ENCODE measurements around the gene NTN5.

DNA sequence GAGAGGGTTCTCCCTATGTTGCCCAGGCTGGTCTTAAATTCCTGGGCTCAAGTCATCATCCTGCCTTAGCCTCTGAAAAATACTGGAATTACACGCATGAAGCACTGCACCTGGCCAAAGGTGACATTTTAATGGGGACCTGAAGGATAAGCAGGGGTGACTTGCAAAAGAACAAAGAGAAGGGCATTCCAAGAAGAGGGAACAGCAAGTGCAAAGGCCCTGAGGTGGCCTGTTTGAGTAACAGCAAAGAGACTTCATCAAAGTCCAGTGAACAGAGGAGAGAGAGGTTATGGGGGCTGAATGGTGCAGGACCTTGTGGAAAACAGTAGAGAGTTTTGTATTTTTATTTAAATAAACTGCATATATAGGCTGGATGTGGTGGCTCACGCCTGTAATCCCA is 31.0 kb downstream of the NTN5 start:
- TF ChIP-seq, protein P1, sequence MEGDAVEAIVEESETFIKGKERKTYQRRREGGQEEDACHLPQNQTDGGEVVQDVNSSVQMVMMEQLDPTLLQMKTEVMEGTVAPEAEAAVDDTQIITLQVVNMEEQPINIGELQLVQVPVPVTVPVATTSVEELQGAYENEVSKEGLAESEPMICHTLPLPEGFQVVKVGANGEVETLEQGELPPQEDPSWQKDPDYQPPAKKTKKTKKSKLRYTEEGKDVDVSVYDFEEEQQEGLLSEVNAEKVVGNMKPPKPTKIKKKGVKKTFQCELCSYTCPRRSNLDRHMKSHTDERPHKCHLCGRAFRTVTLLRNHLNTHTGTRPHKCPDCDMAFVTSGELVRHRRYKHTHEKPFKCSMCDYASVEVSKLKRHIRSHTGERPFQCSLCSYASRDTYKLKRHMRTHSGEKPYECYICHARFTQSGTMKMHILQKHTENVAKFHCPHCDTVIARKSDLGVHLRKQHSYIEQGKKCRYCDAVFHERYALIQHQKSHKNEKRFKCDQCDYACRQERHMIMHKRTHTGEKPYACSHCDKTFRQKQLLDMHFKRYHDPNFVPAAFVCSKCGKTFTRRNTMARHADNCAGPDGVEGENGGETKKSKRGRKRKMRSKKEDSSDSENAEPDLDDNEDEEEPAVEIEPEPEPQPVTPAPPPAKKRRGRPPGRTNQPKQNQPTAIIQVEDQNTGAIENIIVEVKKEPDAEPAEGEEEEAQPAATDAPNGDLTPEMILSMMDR (IDR thresholded peaks at IDR 0.05; ENCODE audit: low read depth, low read length, poor library complexity, severe bottlenecking), result no peak
- TF ChIP-seq EZH2phosphoT487 (IDR thresholded peaks at IDR 0.05; ENCODE audit: borderline replicate concordance, low read length), result no peak
